Measurements from ENCODE around the gene FIBIN. TPM values are rescaled to one million over a fixed set of nuclear protein-coding genes. Genes with fewer than 3 reads are reported as not detected.

Gene FIBIN
- total and polyA plus RNA-seq, 2 experiments from 2014 or later, result 0.21 to 0.66 TPM

DNA sequence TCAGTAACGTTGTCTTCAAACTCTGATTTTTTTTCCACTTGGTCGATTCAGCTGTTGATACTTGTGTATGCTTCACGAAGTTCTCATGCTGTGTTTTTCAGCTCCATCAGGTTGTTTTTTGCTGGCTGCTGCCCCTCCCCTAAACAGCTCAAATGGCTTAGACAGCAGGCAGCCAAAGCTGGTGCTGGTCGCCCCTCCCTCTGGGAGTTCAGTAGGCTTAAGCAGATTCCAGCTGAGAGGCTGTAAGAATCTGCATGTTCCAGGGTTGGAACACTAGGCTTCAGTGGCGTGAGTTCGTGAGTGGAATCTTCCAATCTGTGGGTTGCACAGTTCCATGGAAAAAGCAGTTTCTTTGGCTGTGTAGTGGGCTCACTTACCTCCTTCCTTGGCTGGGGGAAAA lies 10.3 kb upstream of the FIBIN start:
- no peak overlapping the region for H3K4me2 ChIP-seq
- ATAC-seq (peak; percentile 39; the same call in 2 of the 3 replicates), DNase-seq (ENCODE audit: low spot score) (no peak)
- H3K36me3 ChIP-seq (ENCODE audit: insufficient read depth), result peaks cover 4% of the 10 kb centered on the region; the same call in 1 of the 2 replicates
- H3K27ac Mint-ChIP-seq, result no peak overlapping the region
- no peak for TF ChIP-seq ZNF114 (CRISPR knock-in tag; IDR thresholded peaks at IDR 0.05)
- TF ChIP-seq JUNB (IDR thresholded peaks at IDR 0.05; ENCODE audit: unreplicated experiment), result no peak
- no peak for TF ChIP-seq ZNF331 (CRISPR knock-in tag; IDR thresholded peaks at IDR 0.05; ENCODE audit: low read depth)
- no peak for TF ChIP-seq EZH2 (IDR thresholded peaks at IDR 0.05; ENCODE audit: low read depth, unreplicated experiment)
- TF ChIP-seq CTCF (conservative IDR thresholded peaks at IDR 0.05; ENCODE audit: low read depth in 2 of 2), result no peak
- no peak for TF ChIP-seq CREB1 (CRISPR knock-in tag; IDR thresholded peaks at IDR 0.05; ENCODE audit: low read depth)
- TF ChIP-seq, protein P1, sequence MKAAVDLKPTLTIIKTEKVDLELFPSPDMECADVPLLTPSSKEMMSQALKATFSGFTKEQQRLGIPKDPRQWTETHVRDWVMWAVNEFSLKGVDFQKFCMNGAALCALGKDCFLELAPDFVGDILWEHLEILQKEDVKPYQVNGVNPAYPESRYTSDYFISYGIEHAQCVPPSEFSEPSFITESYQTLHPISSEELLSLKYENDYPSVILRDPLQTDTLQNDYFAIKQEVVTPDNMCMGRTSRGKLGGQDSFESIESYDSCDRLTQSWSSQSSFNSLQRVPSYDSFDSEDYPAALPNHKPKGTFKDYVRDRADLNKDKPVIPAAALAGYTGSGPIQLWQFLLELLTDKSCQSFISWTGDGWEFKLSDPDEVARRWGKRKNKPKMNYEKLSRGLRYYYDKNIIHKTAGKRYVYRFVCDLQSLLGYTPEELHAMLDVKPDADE (IDR thresholded peaks at IDR 0.05), result no peak
- no peak for TF ChIP-seq REST (IDR thresholded peaks at IDR 0.05; ENCODE audit: unreplicated experiment)
- no peak for TF ChIP-seq POLR2AphosphoS5 (IDR thresholded peaks at IDR 0.05; ENCODE audit: low read depth)
- TF ChIP-seq ZNF462 (CRISPR knock-in tag; IDR thresholded peaks at IDR 0.05), result no peak
- no peak for TF ChIP-seq NANOG (IDR thresholded peaks at IDR 0.05; ENCODE audit: borderline replicate concordance)
- no peak for TF ChIP-seq EZH2phosphoT487 (IDR thresholded peaks at IDR 0.05; ENCODE audit: unreplicated experiment)
- no peak for TF ChIP-seq STAT1 (IDR thresholded peaks at IDR 0.05; ENCODE audit: unreplicated experiment)
- H3K79me2 ChIP-seq (replicated peaks; ENCODE audit: insufficient read depth), result no peaks in the 10 kb centered on the region
- no peaks in the 10 kb centered on the region for H3K9me2 ChIP-seq (ENCODE audit: insufficient read depth)
- no peaks in the 10 kb centered on the region for H3K27me3 ChIP-seq (ENCODE audit: insufficient read depth)
- H3K4me3 Mint-ChIP-seq, result no peak overlapping the region
- peaks cover 5% of the 10 kb centered on the region; the same call in 1 of the 3 replicates for H3K4me1 Mint-ChIP-seq
- H3K9me3 Mint-ChIP-seq, result peaks cover 28% of the 10 kb centered on the region
- no peak overlapping the region for H3K4me3 ChIP-seq
- H4K20me1 ChIP-seq (replicated peaks; ENCODE audit: insufficient read depth), result no peaks in the 10 kb centered on the region
- no peaks in the 10 kb centered on the region for H3F3A ChIP-seq (replicated peaks; ENCODE audit: low read depth)
- no peaks in the 10 kb centered on the region for H3K27me3 Mint-ChIP-seq (ENCODE audit: insufficient read depth, low read depth, poor library complexity)
- no peak overlapping the region for H2AFZ ChIP-seq
- peaks cover 13% of the 10 kb centered on the region; the same call in 2 of the 3 replicates for H3K36me3 Mint-ChIP-seq (ENCODE audit: low read depth)
- no peaks in the 10 kb centered on the region for H3K4me1 ChIP-seq (ENCODE audit: insufficient read depth)
- no peak overlapping the region for H3K27ac ChIP-seq (ENCODE audit: low read depth)
